Activated T-cell treated with anti-CD3 and anti-CD28 coated beads for 4 hours (primary cell): ENCODE measurements around the gene TMIGD3.

Source experiments
- DNase-seq: peaks from one replicate; pipeline ENCODE4 v3.0.0-alpha.2; 2020

TMIGD3 gene

GRCh38 chr1:111507411-111508201 lies 4.2 kb upstream of the TMIGD3 start:
- peak; percentile 31 for DNase-seq

- no peak for DNase-seq
Measured at GRCh38 chr1:111506561-111506960, 3.1 kb upstream of the TMIGD3 start.

GRCh38 chr1:111505641-111506119 lies 2.2 kb upstream of the TMIGD3 start:
- no peak for DNase-seq

GRCh38 chr1:111504097-111504496 lies 664 bp upstream of the TMIGD3 start:
- no peak for DNase-seq

- no peak for DNase-seq
Measured at GRCh38 chr1:111501645-111502044, 1.8 kb downstream of the TMIGD3 start.

- no peak for DNase-seq
Measured at GRCh38 chr1:111499026-111499785, 4.2 kb downstream of the TMIGD3 start.

GRCh38 chr1:111497592-111497991 lies 5.8 kb downstream of the TMIGD3 start:
- DNase-seq, result no peak

- DNase-seq, result no peak
Measured at GRCh38 chr1:111496398-111496797, 7.0 kb downstream of the TMIGD3 start.

GRCh38 chr1:111491070-111491469 lies 12.4 kb downstream of the TMIGD3 start:
- DNase-seq, result no peak

- DNase-seq, result no peak
Measured at GRCh38 chr1:111490220-111490619, 13.2 kb downstream of the TMIGD3 start.

- DNase-seq, result no peak
Measured at GRCh38 chr1:111489604-111490003, 13.8 kb downstream of the TMIGD3 start.

- DNase-seq, result no peak
Measured at GRCh38 chr1:111488669-111489068, 14.8 kb downstream of the TMIGD3 start.

GRCh38 chr1:111487133-111487532 lies 16.3 kb downstream of the TMIGD3 start:
- no peak for DNase-seq

- no peak for DNase-seq
Measured at GRCh38 chr1:111486431-111486830, 17.0 kb downstream of the TMIGD3 start.

GRCh38 chr1:111484391-111485026 lies 18.9 kb downstream of the TMIGD3 start:
- no peak for DNase-seq

- DNase-seq, result no peak
Measured at GRCh38 chr1:111483876-111484275, 19.6 kb downstream of the TMIGD3 start.

GRCh38 chr1:111483166-111483565 lies 20.3 kb downstream of the TMIGD3 start:
- DNase-seq, result no peak

GRCh38 chr1:111481387-111482221 lies 21.8 kb downstream of the TMIGD3 start:
- peak; percentile 41 for DNase-seq

- DNase-seq, result no peak
Measured at GRCh38 chr1:111480674-111481073, 22.8 kb downstream of the TMIGD3 start.

GRCh38 chr1:111476761-111477309 lies 26.6 kb downstream of the TMIGD3 start:
- DNase-seq, result no peak

GRCh38 chr1:111476214-111476613 lies 27.2 kb downstream of the TMIGD3 start:
- no peak for DNase-seq

- DNase-seq, result no peak
Measured at GRCh38 chr1:111475701-111476100, 27.7 kb downstream of the TMIGD3 start.
